B cell (primary cell): ENCODE measurements around the gene ATG3. TPM values are rescaled to one million over a fixed set of nuclear protein-coding genes. Genes with fewer than 3 reads are reported as not detected.
"Not testable (repeated sequence)": the region's sequence is repeated elsewhere in the genome, so short reads cannot be mapped to it uniquely, and the experiment has no call there.

Experiments used
- ATAC-seq: fragments of 200-7000 bp; cut with Tn5 transposase; one replicate; pipeline ENCODE4 v1.10.0; 2021; ENCODE audit warnings: low read depth, mild to moderate bottlenecking, moderate number of reproducible peaks, moderate library complexity
- CTCF ChIA-PET: fragments of 350-600 bp; sonication (Branson Sonifier 250); formaldehyde crosslinking; loops from one replicate; lab custom pipeline; 2021; ENCODE audit warnings: antibody characterized with exemption, inconsistent platforms; lab: Charles Lee
- POLR2A ChIA-PET: fragments of 350-600 bp; sonication (Branson Sonifier 250); formaldehyde crosslinking; loops from one replicate; lab custom pipeline; 2021; ENCODE audit warnings: antibody characterized with exemption; lab: Charles Lee
- DNase-seq: peaks from one replicate; pipeline ENCODE4 v3.0.0; 2013
- H2AFZ ChIP-seq: 2 replicates; pipeline ENCODE4 v1.6.1; 2012; ENCODE audit warnings: mild to moderate bottlenecking, low read depth, low read length; ENCODE audit not compliant: insufficient read depth, poor library complexity, severe bottlenecking
- H3K27ac ChIP-seq, 2 donors: 1 replicate in 1 of 2; 2 replicates in 1 of 2; pipeline ENCODE4 v1.5.1; 2012 to 2013; ENCODE audit warnings: low read length in 2 of 2, mild to moderate bottlenecking in 2 of 2, moderate library complexity in 1 of 2
- H3K27me3 ChIP-seq, 4 experiments: fragments of 200-600 bp in 1 of 4; sonication (generic) in 1 of 4; replicated peaks in 1 of 4; 1 replicate in 2 of 4; 2 replicates in 2 of 4; pipeline versions ENCODE4 v1.6.1 to v1.7.0; 2013 to 2016; ENCODE audit warnings: low read length in 3 of 4, mild to moderate bottlenecking in 2 of 4, mixed read lengths in 1 of 4, moderate library complexity in 1 of 4; ENCODE audit not compliant: insufficient read depth in 4 of 4, control insufficient read depth in 3 of 4; ENCODE audit errors: control extremely low read depth in 1 of 4
- H3K36me3 ChIP-seq, 2 experiments: replicated peaks in 1 of 2; 1 replicate in 1 of 2; 2 replicates in 1 of 2; pipeline versions ENCODE4 v1.6.1 to v1.7.1; 2013; ENCODE audit warnings: low read length in 1 of 2; ENCODE audit not compliant: insufficient read depth in 2 of 2, control insufficient read depth in 1 of 2; ENCODE audit errors: control extremely low read depth in 1 of 2, extremely low read depth in 1 of 2
- H3K4me1 ChIP-seq, 2 donors: fragments of 200-600 bp in 1 of 2; sonication (generic) in 1 of 2; 1 replicate in 1 of 2; 2 replicates in 1 of 2; pipeline versions ENCODE4 v1.5.1 to v1.6.1; 2013 to 2017; ENCODE audit warnings: low read length in 2 of 2; ENCODE audit not compliant: control insufficient read depth in 2 of 2, insufficient read depth in 2 of 2
- H3K4me2 ChIP-seq: replicated peaks from 2 replicates; pipeline ENCODE3; 2012; ENCODE audit warnings: mild to moderate bottlenecking, low read depth, low read length; ENCODE audit not compliant: poor library complexity, severe bottlenecking
- H3K4me3 ChIP-seq, 5 experiments: fragments of 200-600 bp in 1 of 5; sonication (generic) in 1 of 5; 1 replicate in 3 of 5; 2 replicates in 2 of 5; pipeline versions ENCODE4 v1.5.1 to v1.7.0; 2011 to 2016; ENCODE audit warnings: low read length in 4 of 5, mild to moderate bottlenecking in 4 of 5, low read depth in 2 of 5, control low read depth in 1 of 5, moderate library complexity in 1 of 5; ENCODE audit not compliant: insufficient read depth in 1 of 5; ENCODE audit errors: control extremely low read depth in 1 of 5, extremely low read depth in 1 of 5
- H3K79me2 ChIP-seq: fragments of 200-600 bp; sonication (generic); one replicate; pipeline ENCODE4 v1.6.0; 2016; ENCODE audit warnings: low read length; ENCODE audit not compliant: control insufficient read depth, insufficient read depth
- H3K9ac ChIP-seq: fragments of 200-600 bp; sonication (generic); 2 replicates; pipeline ENCODE4 v1.6.1; 2017; ENCODE audit warnings: mild to moderate bottlenecking, low read length, moderate library complexity
- H3K9me3 ChIP-seq, 3 donors: one replicate each; pipeline versions ENCODE4 v1.6.1 to v1.7.1; 2013; ENCODE audit warnings: low read length in 2 of 3; ENCODE audit not compliant: control insufficient read depth in 2 of 3, insufficient read depth in 1 of 3; ENCODE audit errors: control extremely low read depth in 1 of 3
- H4K20me1 ChIP-seq: 2 replicates; pipeline ENCODE4 v1.6.0; 2012; ENCODE audit warnings: mild to moderate bottlenecking, low read length; ENCODE audit not compliant: insufficient read depth, control insufficient read depth, poor library complexity, severe bottlenecking
- H3K27ac Mint-ChIP-seq: one replicate; pipeline ENCODE4 v1.8.0; 2021; ENCODE audit warnings: mixed read lengths
- H3K27me3 Mint-ChIP-seq: one replicate; pipeline ENCODE4 v1.8.0; 2021; ENCODE audit warnings: mixed read lengths
- H3K4me1 Mint-ChIP-seq: one replicate; pipeline ENCODE4 v1.8.0; 2021; ENCODE audit warnings: mixed read lengths
- H3K4me3 Mint-ChIP-seq: one replicate; pipeline ENCODE4 v1.8.0; 2021; ENCODE audit warnings: mixed read lengths
- H3K9me3 Mint-ChIP-seq: one replicate; pipeline ENCODE4 v1.8.0; 2022; ENCODE audit warnings: mixed read lengths; ENCODE audit not compliant: insufficient read depth
- CTCF ChIP-seq: fragments of 200-600 bp; IDR thresholded peaks from one replicate; pipeline ENCODE4 v1.8.0; 2022; ENCODE audit warnings: antibody characterized with exemption, mild to moderate bottlenecking
- EZH2 ChIP-seq: IDR thresholded peaks from 2 replicates; pipeline ENCODE4 v1.6.1; 2012; ENCODE audit warnings: borderline replicate concordance, low read depth, mild to moderate bottlenecking, moderate library complexity, low read length; ENCODE audit not compliant: insufficient read depth, poor library complexity, severe bottlenecking
- WGBS: methylation state at CpG from one replicate; pipeline ENCODE4 v1.1.5; 2013; ENCODE audit warnings: missing lambda C conversion rate; ENCODE audit not compliant: insufficient coverage; 5-methylcytosine and 5-hydroxymethylcytosine counted together
- intact Hi-C: fragments of 100-400 bp; cut with micrococcal nuclease; formaldehyde crosslinking; loops from one replicate; pipeline ENCODE4 v1.10.0; 2022
- polyA plus RNA-seq: library from polyadenylated mRNA; depleted of rRNA; stranded (reverse); fragments of >200 nt; gene quantifications from 2 replicates; pipeline ENCODE4 v1.2.3, GENCODE V29; 2012
- total RNA-seq, 2 donors: library from RNA; stranded (reverse); fragments of 120-200 nt in 1 of 2; gene quantifications; 1 replicate in 1 of 2; 2 replicates in 1 of 2; pipeline versions ENCODE4 v1.2.3 to v1.2.4, GENCODE V29; 2013 to 2022

Gene ATG3
- total and polyA plus RNA-seq, 2 donors (not counting 1 experiment from before 2014, with no cell fraction given): 25.2 to 54.9 TPM

GRCh38 chr3:112564940-112565305 lies 3.2 kb upstream of the ATG3 start:
- intact Hi-C loops: loop anchor here (5.0 to 10.0 kb wide), 5 partner anchors 438 to 1887 kb away; partner anchors contain the start of genes ATP6V1A, NAA50 and SIDT1
- no peaks in the 10 kb centered on the region for H3K27me3 Mint-ChIP-seq
- H4K20me1 ChIP-seq: no peaks in the 10 kb centered on the region
- no peak overlapping the region for H3K4me3 ChIP-seq
- DNase-seq (no peak), ATAC-seq (no peak)
- H3K9ac ChIP-seq: no peak overlapping the region
- H3K4me2 ChIP-seq: no peak overlapping the region
- H3K4me3 Mint-ChIP-seq: no peak overlapping the region
- no peaks in the 10 kb centered on the region for H3K9me3 ChIP-seq
- H3K27ac Mint-ChIP-seq: no peak overlapping the region
- CTCF ChIA-PET: no interaction called here
- POLR2A ChIA-PET: no interaction called here
- H2AFZ ChIP-seq: no peak overlapping the region
- H3K27me3 ChIP-seq: no peaks in the 10 kb centered on the region
- TF ChIP-seq EZH2 (no peak), CTCF (no peak)
- peaks cover 16 to 17% of the 10 kb centered on the region in 2 donors for H3K4me1 ChIP-seq
- no peak overlapping the region for H3K27ac ChIP-seq
- H3K9me3 Mint-ChIP-seq: no peaks in the 10 kb centered on the region
- H3K79me2 ChIP-seq: peaks cover 52% of the 10 kb centered on the region
- peaks cover 39% of the 10 kb centered on the region for H3K4me1 Mint-ChIP-seq
- peaks cover 18 to 37% of the 10 kb centered on the region in 2 experiments for H3K36me3 ChIP-seq

- H3K27me3 Mint-ChIP-seq, H3K27ac Mint-ChIP-seq, H3K9me3 ChIP-seq, H3K4me2 ChIP-seq, H4K20me1 ChIP-seq, H3K9me3 Mint-ChIP-seq, CTCF ChIA-PET, H3K9ac ChIP-seq, H3K27ac ChIP-seq, H3K27me3 ChIP-seq, POLR2A ChIA-PET, H2AFZ ChIP-seq, H3K4me3 ChIP-seq, DNase-seq, ATAC-seq: not testable (repeated sequence)
- H3K36me3 ChIP-seq: peaks cover 18 to 32% of the 10 kb centered on the region in 2 experiments
- 100% methylated on average over 3 of the region's 15 CpGs for WGBS
- peaks cover 57% of the 10 kb centered on the region for H3K79me2 ChIP-seq
- Mint-ChIP-seq H3K4me1 (peaks cover 44% of the 10 kb centered on the region), H3K4me3 (peak overlapping the region; percentile 30)
- intact Hi-C loops: loop anchor here (5.0 to 10.0 kb wide), 5 partner anchors 437 to 1888 kb away; partner anchors contain the start of genes ATP6V1A, NAA50 and SIDT1
- H3K4me1 ChIP-seq: peaks cover 22 to 23% of the 10 kb centered on the region in 2 donors
Observed at GRCh38 chr3:112564247-112564939, 2.6 kb upstream of the ATG3 start.
